ENCODE results near the gene KIAA0319L. TPM values are rescaled to one million over a fixed set of nuclear protein-coding genes. Genes with fewer than 3 reads are reported as not detected.

KIAA0319L gene
- total RNA-seq, 2 experiments from 2014 or later = 25.3 to 44.9 TPM

DNA sequence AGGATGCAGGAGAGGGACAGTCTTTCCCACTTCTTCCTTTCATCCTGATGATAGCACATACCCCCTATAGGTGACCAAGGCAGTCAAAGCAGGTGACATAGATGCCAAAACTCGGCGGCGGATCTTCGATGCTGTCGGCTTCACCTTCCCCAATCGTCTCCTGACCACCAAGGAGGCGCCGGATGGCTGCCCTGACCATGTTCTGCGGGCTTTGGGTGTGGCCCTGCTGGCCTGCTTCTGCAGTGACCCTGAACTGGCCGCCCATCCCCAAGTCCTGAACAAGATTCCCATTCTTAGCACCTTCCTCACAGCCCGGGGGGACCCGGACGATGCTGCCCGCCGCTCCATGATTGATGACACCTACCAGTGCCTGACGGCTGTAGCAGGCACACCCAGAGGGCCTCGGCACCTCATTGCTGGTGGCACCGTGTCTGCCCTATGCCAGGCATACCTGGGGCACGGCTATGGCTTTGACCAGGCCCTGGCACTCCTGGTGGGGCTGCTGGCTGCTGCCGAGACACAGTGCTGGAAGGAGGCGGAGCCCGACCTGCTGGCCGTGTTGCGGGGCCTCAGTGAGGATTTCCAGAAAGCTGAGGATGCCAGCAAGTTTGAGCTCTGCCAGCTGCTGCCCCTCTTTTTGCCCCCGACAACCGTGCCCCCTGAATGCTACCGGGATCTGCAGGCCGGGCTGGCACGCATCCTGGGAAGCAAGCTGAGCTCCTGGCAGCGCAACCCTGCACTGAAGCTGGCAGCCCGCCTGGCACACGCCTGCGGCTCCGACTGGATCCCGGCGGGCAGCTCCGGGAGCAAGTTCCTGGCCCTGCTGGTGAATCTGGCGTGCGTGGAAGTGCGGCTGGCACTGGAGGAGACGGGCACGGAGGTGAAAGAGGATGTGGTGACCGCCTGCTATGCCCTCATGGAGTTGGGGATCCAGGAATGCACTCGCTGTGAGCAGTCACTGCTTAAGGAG, 3.3 kb upstream of the KIAA0319L start:
- no peaks in the 10 kb centered on the region; the same call in 1 of the 2 replicates for H4K20me1 ChIP-seq (ENCODE audit: insufficient read depth, low read length)
- H2AFZ ChIP-seq (ENCODE audit: low read length) = no peak overlapping the region
- DNase-seq (ENCODE audit: low spot score) = no peak
- peaks cover 14% of the 10 kb centered on the region; the same call in 1 of the 2 replicates for H3K36me3 ChIP-seq (ENCODE audit: insufficient read depth, low read length)
- H3K9me2 ChIP-seq (ENCODE audit: insufficient read depth, low read length) = no peaks in the 10 kb centered on the region
- peaks cover 11% of the 10 kb centered on the region; the same call in 1 of the 2 replicates for H3K79me2 ChIP-seq (ENCODE audit: insufficient read depth, low read depth, low read length)
- CTCF ChIA-PET (ENCODE audit: unreplicated experiment) = no interaction called here
- H3K27ac ChIP-seq (ENCODE audit: low read depth, low read length, poor library complexity, severe bottlenecking) = no peak overlapping the region
- peaks cover 20% of the 10 kb centered on the region for H3K4me1 ChIP-seq (ENCODE audit: insufficient read depth, low read length, poor library complexity, severe bottlenecking)
- no TSS peak for BruUV-seq (replicated peaks)
- intact Hi-C loops (cut with micrococcal nuclease; ENCODE audit: unreplicated experiment) = no loop called here
- POLR2A ChIA-PET = no interaction called here
- no peak overlapping the region for H3K4me3 ChIP-seq (ENCODE audit: low read depth, low read length, poor library complexity, severe bottlenecking)
- H3K9me3 ChIP-seq (ENCODE audit: low read length) = no peaks in the 10 kb centered on the region
- no peak overlapping the region for H3K4me2 ChIP-seq (ENCODE audit: low read length)
- TF ChIP-seq CTCF (conservative IDR thresholded peaks at IDR 0.05; ENCODE audit: low read length) (no peak), EZH2phosphoT487 (IDR thresholded peaks at IDR 0.05; ENCODE audit: borderline replicate concordance, low read depth, low read length) (no peak)

DNA sequence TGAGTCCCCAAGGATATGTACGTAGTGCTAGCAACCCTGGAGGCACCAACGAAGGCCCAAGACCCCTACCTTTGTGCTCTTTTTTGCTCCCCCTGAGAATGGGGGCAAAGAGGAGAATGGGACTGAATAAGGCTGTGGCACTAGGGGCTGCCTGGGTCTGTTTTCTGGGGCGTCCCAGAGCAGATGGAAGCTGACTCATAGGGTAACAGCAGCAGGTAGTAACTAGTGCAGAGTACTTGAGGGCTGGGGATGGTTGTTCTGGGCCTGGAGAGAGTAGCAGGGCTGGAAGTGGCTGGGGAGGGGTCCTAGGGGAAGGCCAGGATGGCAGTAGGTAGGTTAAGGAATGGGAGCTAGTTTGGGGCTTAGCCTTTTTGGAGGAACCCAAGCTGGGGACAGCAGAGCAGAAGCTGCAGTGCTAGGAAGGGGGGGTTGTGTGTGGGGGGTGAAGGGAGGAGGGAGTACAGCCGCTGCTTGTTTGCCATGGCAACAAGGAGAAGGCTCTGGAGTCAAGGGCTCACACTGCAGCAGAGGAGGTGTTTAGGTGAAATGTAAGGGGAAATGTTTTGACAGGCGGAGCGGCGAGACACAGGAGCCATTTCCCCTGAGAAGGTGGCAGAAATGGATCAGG, 2.2 kb upstream of the KIAA0319L start:
- TF ChIP-seq CTCF (conservative IDR thresholded peaks at IDR 0.05; ENCODE audit: low read length) = no peak
- no peak for TF ChIP-seq EZH2phosphoT487 (IDR thresholded peaks at IDR 0.05; ENCODE audit: borderline replicate concordance, low read depth, low read length)
- BruUV-seq (replicated peaks) = no TSS peak
- H3K4me2 ChIP-seq (ENCODE audit: low read length) = peak overlapping the region; percentile 98; the same call in 1 of the 2 replicates
- ChIA-PET CTCF (ENCODE audit: unreplicated experiment) (interaction anchor here (0.6 kb wide), 1 partner anchor 96 kb away, joined by 6 read pairs; no protein-coding TSS in a partner anchor), POLR2A (interaction anchor here (0.6 to 0.8 kb wide), 2 partner anchors 76 to 209 kb away, joined by 3 to 6 read pairs; no protein-coding TSS in a partner anchor)
- no peak overlapping the region for H2AFZ ChIP-seq (ENCODE audit: low read length)
- intact Hi-C loops (cut with micrococcal nuclease; ENCODE audit: unreplicated experiment) = loop anchor here (5.0 kb wide), 1 partner anchor 52 kb away; no protein-coding TSS in a partner anchor
- no peaks in the 10 kb centered on the region for H3K9me3 ChIP-seq (ENCODE audit: low read length)
- H3K4me1 ChIP-seq (ENCODE audit: insufficient read depth, low read length, poor library complexity, severe bottlenecking) = peaks cover 25% of the 10 kb centered on the region
- no peaks in the 10 kb centered on the region; the same call in 1 of the 2 replicates for H4K20me1 ChIP-seq (ENCODE audit: insufficient read depth, low read length)
- peak overlapping the region; percentile 99 for H3K4me3 ChIP-seq (ENCODE audit: low read depth, low read length, poor library complexity, severe bottlenecking)
- no peak overlapping the region for H3K27ac ChIP-seq (ENCODE audit: low read depth, low read length, poor library complexity, severe bottlenecking)
- no peaks in the 10 kb centered on the region for H3K9me2 ChIP-seq (ENCODE audit: insufficient read depth, low read length)
- peaks cover 11% of the 10 kb centered on the region; the same call in 1 of the 2 replicates for H3K79me2 ChIP-seq (ENCODE audit: insufficient read depth, low read depth, low read length)
- H3K36me3 ChIP-seq (ENCODE audit: insufficient read depth, low read length) = peaks cover 14% of the 10 kb centered on the region; the same call in 1 of the 2 replicates
- no peak for DNase-seq (ENCODE audit: low spot score)

Data from OCI-LY7 (cell line).